HepG2 (cell line): ENCODE data around the gene ELL3. TPM values are rescaled to one million over a fixed set of nuclear protein-coding genes. Genes with fewer than 3 reads are reported as not detected.
A peak's percentile ranks its signal among the peaks of the same experiment; 100 is the strongest.

Experiments
- ATAD3A ChIP-seq: sonication (generic); formaldehyde crosslinking; IDR thresholded peaks from 2 replicates; pipeline ENCODE4 v1.4.0; 2020; ENCODE audit warnings: missing genetic modification reagents
- FOXK1 ChIP-seq: sonication (generic); formaldehyde crosslinking; IDR thresholded peaks from 2 replicates; pipeline ENCODE4 v1.4.0; 2020; ENCODE audit warnings: low read depth, missing genetic modification reagents, borderline replicate concordance
- HDAC6 ChIP-seq: fragments of 200-600 bp; sonication (generic); IDR thresholded peaks from 2 replicates; pipeline ENCODE4 v1.7.0; 2017; ENCODE audit warnings: mild to moderate bottlenecking, antibody characterized with exemption, low read length, low read depth
- HIC2 ChIP-seq: sonication (generic); formaldehyde crosslinking; IDR thresholded peaks from 2 replicates; pipeline ENCODE4 v1.9.0; 2022; ENCODE audit warnings: low read depth, missing genetic modification reagents
- HOXA5 ChIP-seq: sonication (generic); formaldehyde crosslinking; IDR thresholded peaks from 2 replicates; pipeline ENCODE4 v1.4.0; 2020; ENCODE audit warnings: missing genetic modification reagents
- KAT8 ChIP-seq: IDR thresholded peaks from 2 replicates; pipeline ENCODE4 v1.6.1; 2016; ENCODE audit warnings: missing genetic modification reagents, missing compliant biosample characterization
- KMT2A ChIP-seq: sonication (generic); formaldehyde crosslinking; IDR thresholded peaks from 2 replicates; pipeline ENCODE4 v1.4.0; 2020; ENCODE audit warnings: missing genetic modification reagents
- MTA1 ChIP-seq: sonication (generic); formaldehyde crosslinking; IDR thresholded peaks from 2 replicates; pipeline ENCODE4 v1.4.0; 2020; ENCODE audit warnings: missing genetic modification reagents, mild to moderate bottlenecking, borderline replicate concordance
- RCOR2 ChIP-seq: IDR thresholded peaks from 2 replicates; pipeline ENCODE4 v1.6.1; 2016; ENCODE audit warnings: missing biosample characterization, missing genetic modification reagents
- STAG1 ChIP-seq: sonication (generic); formaldehyde crosslinking; IDR thresholded peaks from 2 replicates; pipeline ENCODE4 v1.4.0; 2020; ENCODE audit warnings: missing genetic modification reagents
- TAF15 ChIP-seq: fragments of 200-400 bp; formaldehyde crosslinking; IDR thresholded peaks from one replicate; pipeline ENCODE4 v1.6.1; 2018; ENCODE audit warnings: mild to moderate bottlenecking, low read depth, low read length; ENCODE audit not compliant: poor library complexity, severe bottlenecking
- ZFP36 ChIP-seq: fragments of 150-350 bp; IDR thresholded peaks from 2 replicates; pipeline ENCODE4 v1.6.1; 2018; ENCODE audit warnings: borderline replicate concordance, low read length, low read depth; ENCODE audit not compliant: partially characterized antibody
- ZNF235 ChIP-seq: sonication (generic); formaldehyde crosslinking; IDR thresholded peaks from 2 replicates; pipeline ENCODE4 v1.8.1; 2023; ENCODE audit warnings: mild to moderate bottlenecking, missing genetic modification reagents, borderline replicate concordance
- ZNF337 ChIP-seq: sonication (generic); formaldehyde crosslinking; IDR thresholded peaks from 2 replicates; pipeline ENCODE4 v1.5.1; 2020; ENCODE audit warnings: missing genetic modification reagents, low read depth, mild to moderate bottlenecking, borderline replicate concordance
- ZNF639 ChIP-seq: conservative IDR thresholded peaks from 2 replicates; pipeline ENCODE4 v1.6.1; 2018; ENCODE audit warnings: missing genetic modification reagents
- ZNF768 ChIP-seq: sonication (generic); formaldehyde crosslinking; IDR thresholded peaks from 2 replicates; pipeline ENCODE4 v1.4.0; 2020; ENCODE audit warnings: missing genetic modification reagents
- ZNF883 ChIP-seq: sonication (generic); formaldehyde crosslinking; IDR thresholded peaks from 2 replicates; pipeline ENCODE4 v1.5.1; 2020; ENCODE audit warnings: mild to moderate bottlenecking, missing genetic modification reagents; ENCODE audit errors: not compliant biosample characterization
- ZZZ3 ChIP-seq: sonication (generic); formaldehyde crosslinking; IDR thresholded peaks from 2 replicates; pipeline ENCODE4 v1.4.0; 2020; ENCODE audit warnings: missing genetic modification reagents, mild to moderate bottlenecking, borderline replicate concordance
- polyA plus RNA-seq, 8 experiments: library from polyadenylated mRNA; depleted of rRNA in 3 of 8; stranded (reverse) in 7 of 8; unstranded in 1 of 8; fragments of >200 nt; fragmentation: Illumina TruSeq in 4 of 8; extraction: Trizol in 4 of 8; gene quantifications; 2 replicates each; pipeline versions ENCODE4 v1.2.1 to v1.2.3, GENCODE V29; 2011 to 2016; ENCODE audit warnings: low read depth in 4 of 8, missing spikeins in 1 of 8, mixed read lengths in 1 of 8; ENCODE audit not compliant: insufficient read depth in 1 of 8
- total RNA-seq, 5 experiments: library from RNA; depleted of rRNA; stranded (reverse); fragments of >200 nt; fragmentation: Illumina TruSeq; extraction: Trizol; gene quantifications; 2 replicates each; pipeline ENCODE4 v1.2.3, GENCODE V29; 2016; ENCODE audit warnings: low read depth in 1 of 5
- TF ChIP-seq, protein P1 (sequence below): sonication (generic); formaldehyde crosslinking; conservative IDR thresholded peaks from 2 replicates; pipeline ENCODE4 v1.4.0; 2020; ENCODE audit warnings: missing genetic modification reagents
- TF ChIP-seq, protein P2 (sequence below): IDR thresholded peaks from 2 replicates; pipeline ENCODE4 v1.6.1; 2012; ENCODE audit warnings: low read depth, low read length, improper control_type of control experiment

ELL3 gene
- total and polyA plus RNA-seq, 2 of the 13 experiments (the other 11 are each of a cell fraction or from before 2014, with no cell fraction given) = 6.1 to 8.8 TPM

- TF ChIP-seq HIC2 (no peak), STAG1 (CRISPR knock-in tag) (no peak), ZNF337 (CRISPR knock-in tag) (no peak), MTA1 (no peak), HDAC6 (no peak), ZNF768 (peak; percentile 28; the same call in 1 of the 2 replicates), ZFP36 (no peak), KAT8 (CRISPR knock-in tag) (peak; percentile 87), ZNF639 (CRISPR knock-in tag) (0 out of 2 replicates have a peak, but pooled peaks have one; percentile 44), ZNF883 (CRISPR knock-in tag) (no peak), FOXK1 (CRISPR knock-in tag) (peak; percentile 81; the same call in 1 of the 2 replicates), HOXA5 (CRISPR knock-in tag) (no peak; the same call in 1 of the 2 replicates), ATAD3A (CRISPR knock-in tag) (0 out of 2 replicates have a peak, but pooled peaks have one; percentile 33), ZNF235 (CRISPR knock-in tag) (peak; percentile 74; the same call in 1 of the 2 replicates), TAF15 (no peak), RCOR2 (no peak), KMT2A (CRISPR knock-in tag) (peak; percentile 35; the same call in 1 of the 2 replicates), ZZZ3 (CRISPR knock-in tag) (peak; percentile 50; the same call in 1 of the 2 replicates)
- TF ChIP-seq, protein P1, sequence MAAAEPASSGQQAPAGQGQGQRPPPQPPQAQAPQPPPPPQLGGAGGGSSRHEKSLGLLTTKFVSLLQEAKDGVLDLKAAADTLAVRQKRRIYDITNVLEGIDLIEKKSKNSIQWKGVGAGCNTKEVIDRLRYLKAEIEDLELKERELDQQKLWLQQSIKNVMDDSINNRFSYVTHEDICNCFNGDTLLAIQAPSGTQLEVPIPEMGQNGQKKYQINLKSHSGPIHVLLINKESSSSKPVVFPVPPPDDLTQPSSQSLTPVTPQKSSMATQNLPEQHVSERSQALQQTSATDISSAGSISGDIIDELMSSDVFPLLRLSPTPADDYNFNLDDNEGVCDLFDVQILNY (CRISPR knock-in tag) = no peak
- TF ChIP-seq, protein P2, sequence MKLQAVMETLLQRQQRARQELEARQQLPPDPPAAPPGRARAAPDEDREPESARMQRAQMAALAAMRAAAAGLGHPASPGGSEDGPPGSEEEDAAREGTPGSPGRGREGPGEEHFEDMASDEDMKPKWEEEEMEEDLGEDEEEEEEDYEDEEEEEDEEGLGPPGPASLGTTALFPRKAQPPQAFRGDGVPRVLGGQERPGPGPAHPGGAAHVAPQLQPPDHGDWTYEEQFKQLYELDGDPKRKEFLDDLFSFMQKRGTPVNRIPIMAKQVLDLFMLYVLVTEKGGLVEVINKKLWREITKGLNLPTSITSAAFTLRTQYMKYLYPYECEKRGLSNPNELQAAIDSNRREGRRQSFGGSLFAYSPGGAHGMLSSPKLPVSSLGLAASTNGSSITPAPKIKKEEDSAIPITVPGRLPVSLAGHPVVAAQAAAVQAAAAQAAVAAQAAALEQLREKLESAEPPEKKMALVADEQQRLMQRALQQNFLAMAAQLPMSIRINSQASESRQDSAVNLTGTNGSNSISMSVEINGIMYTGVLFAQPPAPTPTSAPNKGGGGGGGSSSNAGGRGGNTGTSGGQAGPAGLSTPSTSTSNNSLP = no peak
Measured at GRCh38 chr15:43800286-43801141, 23.7 kb upstream of the ELL3 start, which contains the start of gene HYPK (continued).
